Cardiac septum (tissue), 1 donor: Measurements from ENCODE around the gene MED14. TPM values are rescaled to one million over a fixed set of nuclear protein-coding genes. Genes with fewer than 3 reads are reported as not detected.
"Not testable (repeated sequence)": the region's sequence is repeated elsewhere in the genome, so short reads cannot be mapped to it uniquely, and the experiment has no call there.

Experiments used
- DNase-seq: peaks from one replicate; pipeline ENCODE4 v3.0.0-alpha.2; 2020; ENCODE audit warnings: low spot score
- intact Hi-C: fragments of 100-400 bp; cut with DNase I; formaldehyde crosslinking; loops from one replicate; pipeline ENCODE4 v1.14.0; 2022
- long read RNA-seq: library from polyadenylated mRNA; unstranded; transcript quantifications from one replicate; pipeline ENCODE4 v2.0.0, GENCODE V29; 2021
- total RNA-seq: library from RNA; stranded (reverse); fragmentation: NEBNext Ultra II Directional; extraction: Animal tissue kit (Norgen Biotek cat#: 25700); gene quantifications from one replicate; pipeline ENCODE4 v1.2.1, GENCODE V29; 2021
- donor health status: DM: no; HTN: no; CAD: no.

MED14 gene
- total RNA-seq = 38.3 TPM
- long read RNA-seq, partial matches to known transcripts = 9 of 10 reads
- long read RNA-seq, other reads (novel, unspliced or antisense) = 1 of 10 reads

DNA sequence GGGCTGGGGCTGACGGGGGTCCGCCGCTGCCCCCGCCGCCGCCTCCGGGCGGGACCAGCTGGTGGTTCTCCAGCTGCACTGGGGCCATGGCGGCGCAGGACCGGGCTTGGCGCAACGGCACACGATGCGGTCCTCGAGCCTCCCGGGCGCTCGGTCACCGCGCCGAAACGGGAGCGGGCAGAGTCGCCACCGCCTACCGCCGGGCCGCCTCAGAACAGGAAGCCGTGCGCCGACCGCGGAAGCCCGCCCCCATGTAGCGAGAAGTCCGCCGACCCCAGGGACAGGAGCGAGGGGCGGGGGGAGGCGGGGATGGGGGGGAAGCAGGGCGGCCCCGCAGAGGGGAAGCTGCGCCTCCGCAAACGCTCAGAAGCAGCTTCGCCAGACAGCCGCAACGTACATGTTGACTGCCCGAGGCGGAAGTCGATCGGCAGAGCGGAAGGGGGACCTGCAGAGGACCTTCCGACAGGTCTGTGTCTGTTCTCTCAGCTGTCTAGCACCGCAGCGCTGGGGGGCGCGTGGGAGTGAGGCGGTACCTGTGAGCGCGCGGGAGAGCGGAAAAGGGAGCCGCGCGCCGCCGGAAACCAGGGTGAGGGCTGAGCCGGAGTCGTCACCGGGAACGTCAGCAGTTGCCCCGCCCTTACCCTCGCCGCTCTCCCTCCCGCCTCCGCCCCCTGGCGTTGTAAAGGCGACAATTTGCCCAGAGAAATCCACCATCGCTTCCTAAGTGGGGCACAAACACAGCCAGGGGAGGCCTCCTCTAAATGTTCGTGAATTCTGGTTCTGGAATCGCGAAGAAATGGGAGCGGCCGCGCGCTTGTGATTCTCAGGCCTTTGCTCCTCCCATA, at the start of gene MED14:
Gene MED14 (minus strand): TSS at position 218 of the 845 bp plus-strand sequence. CDS start 130 bp downstream, at position 88.
- peak; percentile 95 for DNase-seq
- intact Hi-C loops = loop anchor here (5.0 to 10.0 kb wide), 3 partner anchors 57 to 349 kb away; partner anchors contain the start of genes CXorf38 and USP9X

DNA sequence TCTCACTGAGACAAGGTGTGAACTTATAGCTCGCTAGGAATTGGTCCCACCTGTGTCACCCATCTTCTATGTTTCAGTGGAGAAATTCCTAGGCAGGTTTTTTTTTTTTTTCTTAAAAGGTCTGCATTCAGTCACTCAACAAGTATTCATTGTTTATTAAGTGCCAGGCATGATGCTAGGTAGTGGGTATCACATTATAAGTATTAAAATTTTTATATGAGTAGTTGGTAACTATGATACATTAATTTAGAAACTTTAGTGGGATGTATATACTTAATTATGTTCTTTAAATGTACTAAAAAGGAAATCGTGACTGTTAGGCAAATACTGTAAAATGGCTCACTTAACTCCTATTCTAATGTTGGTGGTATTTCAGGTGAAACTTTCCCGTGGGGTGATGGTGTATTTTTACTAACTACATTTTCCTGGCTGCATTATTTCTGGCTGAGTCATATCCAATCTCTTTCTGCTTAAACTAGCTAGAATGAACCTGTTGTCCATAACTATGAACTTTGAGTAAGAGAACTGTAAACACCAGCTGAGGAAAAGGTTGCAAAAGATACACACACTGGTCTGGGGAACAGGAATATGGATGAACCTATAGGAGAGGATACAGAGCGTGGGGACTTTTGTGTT, 49.3 kb upstream of the MED14 start:
- DNase-seq = no peak
- intact Hi-C loops = no loop called here

DNA sequence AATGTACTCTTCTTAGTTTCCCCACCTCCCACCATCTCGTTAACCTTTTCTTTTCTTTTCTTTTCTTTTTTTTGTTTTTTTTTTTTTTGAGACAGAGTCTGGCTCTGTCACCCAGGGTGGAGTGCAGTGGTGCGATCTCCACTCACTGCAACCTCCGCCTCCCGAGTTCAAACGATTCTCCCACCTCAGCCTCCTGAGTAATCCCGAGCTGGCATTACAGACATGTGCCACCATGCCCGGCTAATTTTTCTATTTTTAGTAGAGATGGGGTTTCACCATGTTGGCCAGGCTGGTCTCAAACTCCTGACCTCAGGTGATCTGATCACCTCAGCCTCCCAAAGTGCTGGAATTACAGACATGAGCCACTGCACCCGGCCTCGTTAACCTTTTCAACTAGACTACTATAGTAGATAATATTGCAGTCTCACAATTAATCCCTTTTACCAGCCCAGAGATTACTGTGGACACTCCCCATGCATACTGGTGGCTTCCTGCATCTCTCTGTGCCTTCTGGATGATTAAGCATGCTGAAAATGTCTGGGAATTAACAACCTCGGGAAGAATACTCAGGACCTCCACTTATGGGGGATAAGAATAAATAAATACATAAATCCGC, 47.4 kb upstream of the MED14 start:
- intact Hi-C loops, DNase-seq: not testable (repeated sequence)

DNA sequence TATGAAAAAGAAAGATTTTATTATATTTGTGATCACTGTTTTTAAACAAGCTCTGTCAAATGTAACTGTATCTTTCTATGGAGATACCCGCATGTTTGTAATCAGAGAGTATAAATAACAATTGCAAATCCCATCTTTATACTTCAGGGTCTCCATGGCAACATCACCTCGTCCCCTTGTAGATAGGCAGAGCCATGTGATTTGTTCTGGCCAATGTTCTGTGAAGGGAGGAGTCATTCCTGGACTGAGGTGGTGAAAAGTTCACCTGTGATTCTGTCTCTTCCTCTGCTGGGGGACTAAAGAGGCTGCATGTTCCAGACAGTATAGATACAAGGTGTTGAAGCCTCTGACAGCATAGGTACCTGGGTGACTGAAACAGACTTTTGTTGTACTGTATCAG, 45.6 kb upstream of the MED14 start:
- DNase-seq = no peak
- intact Hi-C loops = no loop called here

DNA sequence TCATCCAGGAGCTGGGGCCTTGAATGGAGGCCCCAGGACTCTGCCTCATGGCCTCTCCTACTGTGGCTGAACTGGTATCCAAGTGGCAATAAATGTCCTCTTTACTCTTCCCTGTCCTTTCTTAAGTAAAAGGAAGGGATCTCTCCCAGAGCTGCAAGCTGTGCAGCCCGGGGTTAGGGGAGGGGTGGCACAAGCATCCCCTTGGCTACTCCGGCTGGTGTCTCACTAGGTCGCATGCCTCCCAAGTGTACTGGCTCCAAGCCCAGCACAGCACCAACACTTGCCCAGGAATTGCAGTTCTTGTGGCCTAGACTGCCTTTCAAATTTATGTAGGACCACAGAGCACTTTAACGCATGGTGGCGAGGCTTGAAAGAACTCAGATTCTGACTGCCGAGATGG, 44.7 kb upstream of the MED14 start:
- intact Hi-C loops = no loop called here
- DNase-seq = no peak

DNA sequence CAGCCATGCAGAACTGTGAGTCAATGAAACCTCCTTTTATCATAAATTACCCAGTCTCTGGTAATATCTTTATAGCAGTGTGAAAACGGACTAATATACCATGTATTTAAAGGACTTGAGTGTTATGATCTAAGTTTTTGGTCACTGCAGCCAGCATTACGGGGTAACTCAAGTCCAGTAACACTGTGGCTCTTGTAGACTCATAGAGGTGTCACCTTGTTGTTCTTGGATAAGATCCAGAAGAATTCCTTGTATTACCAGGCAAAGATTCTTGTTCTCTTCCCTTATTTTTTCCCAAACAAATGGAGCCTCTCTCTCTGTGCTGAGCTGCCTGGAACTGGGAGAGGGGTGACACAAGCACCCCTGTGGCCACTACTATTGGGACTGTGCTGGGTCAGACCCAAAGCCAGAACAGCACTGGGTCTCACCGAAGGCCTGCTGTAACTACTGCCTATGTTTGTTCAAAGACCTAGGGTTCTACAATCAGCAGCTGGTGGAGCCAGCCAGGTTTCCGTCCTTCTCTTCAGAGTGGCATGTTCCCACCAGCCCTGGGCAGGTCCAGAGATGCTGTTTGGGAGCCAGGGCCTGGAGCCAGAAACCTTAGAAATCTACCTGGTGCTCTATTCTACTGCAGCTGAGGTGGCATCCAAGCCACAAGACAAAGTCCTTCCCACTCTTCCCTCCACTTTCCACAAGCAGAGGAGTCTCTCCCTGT, 43.7 kb upstream of the MED14 start:
- DNase-seq = no peak
- intact Hi-C loops = no loop called here

DNA sequence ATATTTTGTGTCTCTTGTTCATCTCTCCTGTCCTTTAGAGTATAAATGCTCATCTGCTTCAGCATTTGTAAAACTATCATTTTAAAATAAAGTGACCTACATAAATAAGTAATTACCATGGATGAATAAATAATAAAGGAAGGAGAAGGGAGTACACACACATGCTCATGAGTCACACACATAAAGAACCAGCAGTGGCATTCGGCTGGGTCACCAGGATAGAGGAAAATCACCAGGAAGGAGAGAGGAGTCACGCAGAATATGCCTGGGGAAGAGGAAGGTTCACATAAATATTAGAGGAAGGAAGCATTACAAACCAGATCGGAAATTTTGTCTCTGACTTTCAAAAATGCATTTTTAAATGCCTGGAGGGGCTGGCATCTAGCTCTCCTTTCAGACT, 38.5 kb upstream of the MED14 start:
- DNase-seq = no peak
- intact Hi-C loops = no loop called here

DNA sequence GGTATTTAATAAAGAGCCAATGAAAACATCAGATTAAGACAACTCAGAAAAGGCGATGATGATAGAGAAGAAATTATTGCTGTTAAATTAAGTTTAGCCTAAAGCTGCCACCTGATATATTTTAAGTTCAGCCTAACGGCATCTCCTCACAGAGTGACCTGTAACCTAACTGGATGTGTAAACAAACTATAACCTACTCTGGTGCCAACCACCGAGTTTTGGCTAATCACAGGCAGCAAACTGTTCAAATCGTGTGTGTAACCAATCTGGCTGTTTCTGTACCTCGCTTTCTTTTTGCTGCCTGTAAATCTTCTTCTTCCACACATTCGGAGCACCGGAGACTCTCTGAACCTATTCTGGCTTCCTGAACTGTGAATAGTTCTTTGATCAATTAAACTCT, 37.8 kb upstream of the MED14 start:
- DNase-seq = no peak
- intact Hi-C loops = no loop called here

DNA sequence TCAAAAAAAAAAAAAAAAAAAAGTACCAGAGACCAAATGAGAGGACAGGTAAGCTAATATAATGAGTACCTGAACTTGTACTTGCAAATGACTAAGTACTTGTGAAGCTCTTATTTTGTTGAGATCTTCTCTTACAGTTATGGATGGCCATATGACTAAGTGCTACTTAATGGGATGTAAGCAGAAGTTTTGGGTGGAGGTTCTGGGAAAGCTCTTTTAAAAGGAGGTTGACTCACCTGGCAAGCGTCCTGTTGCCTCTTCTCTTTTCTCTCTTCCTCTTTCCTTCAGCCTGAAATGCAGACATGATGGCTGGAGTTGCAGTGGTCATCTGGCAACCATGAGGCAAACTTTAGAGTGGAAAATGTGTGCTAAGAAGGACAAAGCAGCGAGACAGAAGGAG, 36.9 kb upstream of the MED14 start:
- no peak for DNase-seq
- intact Hi-C loops = no loop called here

DNA sequence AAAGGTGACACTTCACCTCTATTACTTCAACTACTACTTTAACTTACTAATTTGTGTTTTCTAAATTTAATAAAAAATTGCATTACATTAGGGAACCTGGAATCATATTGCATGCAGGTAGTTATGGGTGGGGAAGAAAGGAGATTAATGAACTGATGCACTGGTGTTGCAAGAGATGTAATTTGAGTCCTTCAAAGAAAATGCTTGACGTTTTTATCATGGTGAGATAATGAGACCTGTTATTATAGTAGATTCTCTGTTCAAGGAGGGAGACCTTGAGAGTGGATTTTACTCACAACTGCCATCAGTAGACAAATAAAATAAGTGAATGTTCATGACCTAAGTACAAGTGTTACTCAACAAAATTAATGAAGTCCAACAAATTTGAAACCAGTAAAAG, 26.4 kb upstream of the MED14 start:
- no peak for DNase-seq

DNA sequence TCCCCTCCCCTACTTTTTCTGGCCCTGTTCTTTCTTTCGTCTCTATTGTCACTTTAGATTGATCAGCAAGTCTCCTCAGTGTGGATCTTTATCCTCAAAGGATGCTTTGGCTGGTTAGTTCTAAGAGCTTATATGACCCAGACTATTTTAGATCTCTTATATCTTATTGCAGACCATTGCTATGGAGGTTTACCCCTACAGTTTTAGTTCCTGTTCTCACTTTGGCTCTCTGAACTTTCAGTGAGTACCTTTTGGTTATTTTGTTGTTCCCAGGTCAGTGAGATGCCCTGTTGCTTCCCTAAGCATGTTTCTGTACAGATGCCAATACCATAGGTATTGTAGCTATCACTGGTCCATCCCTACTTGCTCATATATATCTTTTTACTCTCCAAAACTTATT, 24.0 kb upstream of the MED14 start:
- DNase-seq = no peak
- intact Hi-C loops = no loop called here

More for the DNA sequence above, 26.4 kb upstream of the MED14 start:
- intact Hi-C loops = no loop called here

DNA sequence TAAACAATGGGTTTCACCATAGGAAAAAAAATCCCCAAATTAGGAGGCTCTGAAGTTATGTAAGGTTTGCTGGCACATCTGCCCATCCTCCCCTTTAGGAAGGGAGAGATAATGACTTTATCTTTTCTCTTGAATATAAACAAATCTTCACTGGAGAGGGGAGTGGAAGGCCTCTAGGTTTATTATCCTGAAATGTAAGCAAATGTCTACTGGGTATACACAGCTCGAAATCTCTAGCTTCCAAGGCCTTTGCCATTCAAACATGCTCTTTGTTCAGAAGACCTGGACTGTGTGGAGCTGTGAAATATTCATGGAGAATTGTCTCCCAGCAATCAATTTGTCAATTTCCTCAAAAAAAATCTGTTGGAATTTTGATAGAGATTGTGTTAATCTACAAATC, 21.7 kb upstream of the MED14 start:
- no peak for DNase-seq
- intact Hi-C loops = no loop called here

DNA sequence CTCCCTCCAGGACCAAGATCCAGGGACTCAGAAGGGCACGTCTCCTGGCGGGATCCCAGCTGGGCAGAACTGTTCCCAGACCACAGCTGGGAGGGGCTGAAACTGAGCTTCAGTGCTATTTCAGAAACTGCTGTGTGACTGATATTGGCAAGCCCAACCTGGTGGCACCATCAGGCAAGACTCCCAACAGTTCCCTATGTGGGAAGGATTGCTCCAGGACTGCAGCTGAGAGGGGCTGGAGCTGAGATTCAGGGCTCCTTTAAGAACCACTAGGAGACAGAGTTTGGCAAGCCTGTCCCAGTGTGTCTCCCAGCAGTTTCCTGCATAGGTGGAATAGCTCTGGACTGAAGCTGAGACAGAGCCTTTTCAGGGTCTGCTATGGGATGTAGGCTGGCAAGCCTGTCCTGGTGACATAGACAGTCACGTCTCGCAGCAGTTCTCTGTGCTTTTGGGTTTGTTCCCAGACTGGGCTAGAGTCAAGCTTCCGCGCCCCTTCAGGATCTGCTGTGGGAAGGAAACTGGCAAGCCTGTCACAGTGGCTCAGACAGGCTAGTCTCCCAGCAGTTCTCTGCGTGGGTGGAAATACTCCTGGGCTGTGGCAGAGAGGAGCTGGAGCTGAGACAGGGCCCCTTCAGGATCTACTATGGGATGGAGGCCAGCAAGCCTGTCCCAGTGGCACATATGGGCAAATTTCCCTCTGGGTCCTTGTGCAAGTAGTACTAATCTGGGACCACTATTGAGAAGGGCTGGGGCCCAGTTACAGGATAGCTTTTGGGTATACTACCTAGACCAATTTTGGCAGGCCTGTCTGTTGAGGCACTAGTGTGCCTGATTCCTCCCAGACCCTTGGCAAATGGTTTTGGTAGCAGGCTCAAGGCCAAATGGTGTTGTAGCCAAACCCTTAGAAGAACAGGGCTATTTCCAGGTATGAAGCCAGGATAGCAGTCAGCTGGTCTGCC, 20.2 kb upstream of the MED14 start:
- intact Hi-C loops = no loop called here
- DNase-seq = peak; percentile 84

DNA sequence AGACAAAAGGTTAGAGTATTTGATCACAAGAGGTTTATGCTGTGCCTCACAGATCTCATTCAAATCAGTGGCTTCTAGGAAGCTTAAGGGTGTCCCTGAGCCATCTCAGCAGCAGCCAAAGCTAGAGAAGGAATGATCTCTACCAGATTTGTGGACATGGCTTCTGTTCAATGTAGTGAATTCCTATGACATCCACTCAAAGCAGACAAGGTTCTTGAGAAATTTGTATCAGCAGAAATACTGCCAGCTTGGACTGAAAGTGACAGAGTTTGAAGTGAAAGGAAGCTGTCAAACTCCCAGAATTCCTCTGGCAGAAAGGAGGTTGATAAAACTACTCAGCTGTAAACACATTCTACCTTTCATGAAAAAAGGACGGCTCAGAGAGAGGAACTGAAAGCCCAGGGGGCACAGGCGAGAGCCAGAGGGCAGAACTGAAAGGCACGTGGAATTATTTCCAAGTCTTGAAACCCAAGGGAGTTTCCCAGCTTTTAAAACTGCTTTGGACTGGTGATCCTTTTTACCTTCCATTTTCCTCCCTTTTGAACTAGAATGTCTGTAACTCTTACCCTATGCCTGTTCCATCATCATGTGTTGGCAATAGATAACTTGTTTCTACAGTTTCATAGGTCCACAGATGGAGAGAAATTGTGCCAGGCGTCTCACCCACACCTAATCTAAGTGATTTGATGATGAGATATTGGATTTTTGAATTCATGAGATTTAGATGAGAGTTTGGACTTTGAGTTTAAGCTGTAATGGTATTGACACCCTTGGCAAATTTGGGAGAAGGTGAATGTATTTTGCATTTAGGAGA, 14.5 kb upstream of the MED14 start:
- intact Hi-C loops = no loop called here

DNA sequence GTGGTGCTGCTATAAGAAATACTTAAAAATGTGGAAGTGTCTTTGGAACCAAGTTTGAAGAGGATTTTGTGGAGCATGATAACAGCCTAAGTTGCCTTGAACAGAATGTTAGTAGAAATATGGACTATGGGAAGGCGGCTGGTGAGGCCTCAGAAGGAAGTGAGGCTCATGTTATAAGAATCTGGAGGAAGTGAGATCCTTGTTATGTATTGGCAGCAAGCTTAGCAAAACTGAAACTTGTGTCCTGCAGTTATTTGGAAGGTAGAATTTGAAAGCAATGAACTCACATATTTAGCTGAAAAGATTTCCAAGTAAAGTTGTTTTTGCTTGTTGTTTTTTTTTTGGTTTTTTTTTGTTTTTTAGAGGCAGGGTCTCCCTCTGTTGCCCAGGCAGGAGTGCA, 13.6 kb upstream of the MED14 start:
- no peak for DNase-seq
- intact Hi-C loops = no loop called here

More for the DNA sequence above, 14.5 kb upstream of the MED14 start:
- no peak for DNase-seq

DNA sequence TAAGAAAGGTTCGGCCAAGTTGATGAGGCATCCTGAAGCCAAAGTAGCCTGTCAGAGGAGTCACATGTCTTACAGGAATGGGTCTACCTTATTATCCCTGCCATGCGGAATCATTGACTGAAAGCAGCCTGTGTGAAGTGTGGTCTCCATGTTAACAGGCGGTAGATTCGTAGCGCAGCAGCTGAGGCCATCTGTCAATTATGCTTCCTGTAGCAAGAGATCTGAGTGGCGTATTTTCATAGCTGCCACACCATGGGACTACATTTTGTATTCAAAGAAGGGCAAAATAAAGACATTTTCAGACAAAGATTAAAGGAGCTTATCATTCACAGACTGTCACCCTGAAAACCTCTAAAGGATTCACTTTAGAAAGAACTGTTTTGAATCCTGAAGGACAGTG, 11.2 kb upstream of the MED14 start:
- no peak for DNase-seq
- intact Hi-C loops = no loop called here

DNA sequence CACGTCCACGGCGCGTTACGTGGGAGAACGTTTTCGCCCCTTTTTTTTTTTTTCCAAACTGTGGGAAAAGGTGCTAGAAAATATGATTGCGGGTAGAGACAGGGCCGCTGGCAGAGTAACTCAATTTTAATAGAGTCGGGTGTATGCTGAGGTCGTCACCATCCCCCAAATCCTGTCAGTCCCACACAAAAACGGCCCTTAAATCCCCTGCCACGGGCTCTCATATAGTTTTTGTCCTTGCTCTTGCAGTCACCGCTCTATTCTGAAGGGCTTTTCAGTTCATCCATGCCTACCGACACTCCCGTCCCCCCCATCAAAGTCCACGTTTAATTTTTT, 796 bp upstream of the MED14 start:
- intact Hi-C loops = loop anchor here (5.0 to 10.0 kb wide), 3 partner anchors 56 to 349 kb away; partner anchors contain the start of genes CXorf38 and USP9X
- DNase-seq = no peak

DNA sequence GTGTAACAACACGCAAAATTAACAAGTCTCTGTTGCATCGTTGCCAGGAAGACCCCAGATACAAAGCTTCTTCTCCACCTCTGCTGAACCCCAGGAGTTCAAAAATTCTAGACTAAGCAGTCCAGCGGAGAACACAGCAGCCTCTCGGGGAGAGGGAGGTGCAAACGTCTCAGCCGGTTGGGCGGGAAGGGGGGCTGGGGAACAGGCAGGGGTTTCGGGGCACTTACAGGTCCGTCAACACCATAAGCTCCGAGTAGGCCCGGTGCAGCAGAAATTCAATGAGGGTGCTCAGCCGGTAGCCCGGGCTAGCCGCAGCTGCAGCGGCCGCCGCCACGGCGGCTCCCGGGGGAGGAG, 394 bp downstream of the MED14 start:
- intact Hi-C loops = loop anchor here (5.0 to 10.0 kb wide), 3 partner anchors 57 to 350 kb away; partner anchors contain the start of genes CXorf38 and USP9X
- DNase-seq = no peak
